HG02588 (cell line): Measurements from ENCODE around the gene TMEM232.
"Not testable (repeated sequence)": the region's sequence is repeated elsewhere in the genome, so short reads cannot be mapped to it uniquely, and the experiment has no call there.

Experiments
- ATAC-seq: cut with Tn5 transposase; IDR thresholded peaks from one replicate; pipeline ENCODE4 v1.9.1; 2021; ENCODE audit warnings: mild to moderate bottlenecking, moderate library complexity; ENCODE audit not compliant: unreplicated experiment

The TMEM232 gene

GRCh38 chr5:110716247-110717245 lies 9.9 kb downstream of the TMEM232 start:
- peak; percentile 70 for ATAC-seq

GRCh38 chr5:110707260-110707844 lies 19.1 kb downstream of the TMEM232 start:
- ATAC-seq: no peak

DNA sequence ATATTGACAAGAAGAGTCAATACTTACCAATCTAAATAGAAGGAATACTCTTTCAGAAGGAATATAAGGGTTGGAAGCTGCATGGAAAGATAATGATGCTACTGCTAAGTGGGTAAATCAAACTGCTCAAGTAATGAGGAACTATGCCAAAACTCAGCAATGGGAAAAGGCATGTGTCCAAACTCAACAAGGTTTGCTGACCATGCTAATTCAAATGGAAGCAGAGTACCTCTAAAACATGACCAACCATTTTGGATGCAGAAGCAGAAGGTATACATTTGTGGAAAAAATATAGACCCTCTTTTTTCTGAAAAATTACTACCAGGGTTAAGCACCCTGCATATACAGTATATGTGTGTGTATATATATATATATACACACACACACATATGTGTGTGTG lies 21.1 kb downstream of the TMEM232 start:
- ATAC-seq: no peak

GRCh38 chr5:110703481-110703880 lies 23.0 kb downstream of the TMEM232 start:
- no peak for ATAC-seq

DNA sequence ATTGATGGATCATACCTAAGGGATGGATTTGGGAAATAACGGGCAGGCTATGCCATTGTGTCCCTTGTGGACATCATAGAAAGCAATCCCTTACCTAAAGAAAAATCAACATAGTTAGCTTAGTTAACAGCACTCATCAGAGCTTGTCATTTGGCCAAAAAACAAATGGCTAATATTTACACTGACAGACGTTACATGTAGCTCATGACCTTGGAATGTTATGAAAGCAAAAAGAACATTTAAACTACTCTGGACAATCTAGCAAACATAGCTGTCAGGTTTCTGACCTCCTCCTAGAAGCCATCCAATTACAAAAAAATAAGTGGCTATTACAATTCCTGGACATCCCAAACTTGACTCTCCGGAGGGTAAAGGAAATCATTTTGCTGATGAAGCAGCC lies 23.8 kb downstream of the TMEM232 start:
- ATAC-seq: no peak

DNA sequence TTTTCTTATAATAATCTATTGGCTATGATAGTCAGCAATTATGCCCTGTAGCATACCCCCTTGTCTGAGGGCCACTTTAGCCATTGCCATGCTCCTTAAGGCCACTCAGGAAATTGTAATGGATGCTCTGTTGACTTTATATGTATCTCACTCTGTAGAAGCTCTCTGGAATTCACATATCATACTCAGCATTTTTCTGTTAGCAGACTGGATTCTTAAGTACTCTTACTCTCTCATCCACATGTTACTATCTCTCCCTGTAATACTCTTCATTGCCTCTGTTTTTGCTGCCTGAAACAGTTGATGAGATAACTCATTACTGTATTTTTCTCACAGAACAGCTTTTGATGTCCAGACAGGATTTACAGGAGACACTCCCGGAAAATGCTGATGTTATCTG lies 24.2 kb downstream of the TMEM232 start:
- no peak for ATAC-seq

GRCh38 chr5:110692669-110693068 lies 33.8 kb downstream of the TMEM232 start:
- not testable (repeated sequence) for ATAC-seq

- not testable (repeated sequence) for ATAC-seq
These were observed 35.9 kb downstream of the TMEM232 start for GRCh38 chr5:110690587-110690986.

- ATAC-seq: peak; percentile 50
These were observed 39.0 kb downstream of the TMEM232 start for GRCh38 chr5:110687485-110687884.

GRCh38 chr5:110686270-110686669 lies 40.2 kb downstream of the TMEM232 start:
- no peak for ATAC-seq

GRCh38 chr5:110681953-110682352 lies 44.5 kb downstream of the TMEM232 start:
- ATAC-seq: no peak

DNA sequence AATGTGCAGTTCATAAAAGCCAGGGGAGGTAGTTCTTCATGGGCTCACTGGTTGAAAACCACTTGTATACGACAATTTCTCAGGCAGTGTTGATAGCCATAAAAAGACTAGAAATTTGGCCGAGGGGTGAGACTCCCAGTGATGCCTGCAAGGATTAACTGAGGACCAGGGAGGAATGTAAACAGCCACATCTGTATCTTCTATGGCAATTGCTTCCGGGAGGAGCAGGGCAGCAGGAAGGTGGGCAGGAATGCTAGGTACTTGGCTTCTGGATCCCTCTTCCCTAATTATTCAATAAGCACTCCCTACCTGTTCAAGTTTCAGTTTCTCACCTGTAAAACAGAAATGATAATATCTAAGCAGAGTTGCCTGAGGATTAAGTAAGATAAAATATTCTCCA lies 45.4 kb downstream of the TMEM232 start:
- ATAC-seq: no peak

DNA sequence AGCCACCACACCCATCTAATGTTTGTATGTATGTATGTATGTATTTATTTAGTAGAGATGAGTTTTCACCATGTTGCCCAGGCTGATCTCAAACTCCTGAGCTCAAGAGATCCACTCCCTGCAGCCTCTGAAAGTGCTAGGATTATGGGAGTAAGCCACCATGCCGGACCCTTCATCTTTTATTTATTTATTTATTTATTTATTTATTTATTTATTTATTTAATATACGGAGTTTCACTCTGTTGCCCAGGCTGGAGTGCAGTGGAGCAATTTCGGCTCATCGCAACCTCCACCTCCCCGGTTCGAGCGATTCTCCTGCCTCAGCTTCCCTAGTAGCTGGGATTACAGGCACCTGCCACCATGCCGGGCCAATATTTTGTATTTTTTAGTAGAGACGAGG lies 49.9 kb downstream of the TMEM232 start:
- not testable (repeated sequence) for ATAC-seq

GRCh38 chr5:110665184-110665726 lies 61.2 kb downstream of the TMEM232 start:
- no peak for ATAC-seq

- ATAC-seq: peak; percentile 68
These were observed 62.9 kb downstream of the TMEM232 start for GRCh38 chr5:110663525-110663924.

DNA sequence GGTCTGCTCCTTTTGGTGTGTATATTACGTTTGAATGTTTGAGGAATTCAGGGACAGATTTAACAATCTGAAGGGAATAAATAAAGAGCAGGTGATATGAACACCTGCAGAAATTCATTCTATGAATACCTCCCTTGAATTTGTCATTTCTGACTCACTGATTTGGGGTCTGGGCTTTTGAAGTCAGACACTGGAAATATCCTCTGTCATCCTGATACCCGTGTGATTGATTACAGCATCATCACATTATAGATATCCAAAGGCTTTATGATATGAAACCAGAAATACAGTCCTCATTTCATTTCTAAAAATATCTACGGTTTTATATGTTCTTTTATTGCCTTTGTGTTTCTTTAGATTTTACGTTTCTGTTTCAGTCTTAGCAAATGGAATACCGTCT lies 68.5 kb downstream of the TMEM232 start:
- ATAC-seq: no peak

DNA sequence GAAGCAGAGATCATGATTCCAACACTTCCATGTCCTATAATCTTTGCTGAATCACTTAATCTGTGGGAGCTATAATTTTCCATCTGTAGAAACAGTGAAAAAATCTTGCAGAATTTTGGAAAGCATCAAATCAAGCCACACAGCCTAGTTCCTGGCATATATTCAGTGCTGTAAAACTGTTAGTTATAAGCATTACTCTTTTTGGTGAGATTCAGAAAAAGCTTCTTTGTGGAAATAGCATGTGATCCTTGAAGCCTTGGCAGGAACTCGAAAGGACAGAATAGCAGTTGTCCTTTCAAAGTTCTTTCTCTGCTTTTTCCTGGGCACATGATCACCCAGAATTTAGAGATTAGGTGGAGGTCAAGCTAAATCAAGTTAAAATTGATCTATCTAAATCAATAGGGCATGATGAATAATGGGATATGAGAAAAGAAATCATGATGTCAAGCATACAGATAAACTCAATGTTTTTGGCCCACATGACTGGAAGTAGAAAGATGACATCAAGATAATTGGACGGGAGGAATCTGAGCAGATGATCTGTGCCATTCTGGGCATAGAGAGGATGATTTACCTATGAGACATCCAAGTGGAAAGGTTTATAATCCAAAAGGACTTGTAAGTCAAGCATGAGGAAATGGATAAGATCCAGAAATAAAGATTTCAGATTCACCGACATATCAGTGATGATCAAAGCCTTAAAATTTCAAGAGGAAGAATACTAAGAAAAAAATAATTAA lies 73.1 kb downstream of the TMEM232 start:
- no peak for ATAC-seq

GRCh38 chr5:110651507-110651906 lies 75.0 kb downstream of the TMEM232 start:
- no peak for ATAC-seq

DNA sequence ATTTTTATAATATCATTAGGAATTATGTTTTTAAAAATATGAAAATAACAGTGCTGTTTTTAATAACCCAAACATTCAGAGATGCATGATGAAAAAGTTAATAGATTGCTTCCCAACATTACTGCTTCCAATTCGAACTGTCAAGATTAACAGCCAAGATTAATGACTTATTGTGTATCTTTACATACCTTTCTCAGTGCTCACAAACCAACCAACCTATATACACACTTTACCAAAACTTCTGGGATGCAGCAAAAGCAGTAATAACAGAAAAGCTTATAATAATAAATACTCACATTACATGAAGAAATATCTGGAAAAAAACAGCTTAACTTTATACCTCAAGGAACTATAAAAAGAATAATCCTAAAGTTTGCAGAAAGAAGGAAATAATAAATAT lies 82.1 kb downstream of the TMEM232 start:
- ATAC-seq: no peak

DNA sequence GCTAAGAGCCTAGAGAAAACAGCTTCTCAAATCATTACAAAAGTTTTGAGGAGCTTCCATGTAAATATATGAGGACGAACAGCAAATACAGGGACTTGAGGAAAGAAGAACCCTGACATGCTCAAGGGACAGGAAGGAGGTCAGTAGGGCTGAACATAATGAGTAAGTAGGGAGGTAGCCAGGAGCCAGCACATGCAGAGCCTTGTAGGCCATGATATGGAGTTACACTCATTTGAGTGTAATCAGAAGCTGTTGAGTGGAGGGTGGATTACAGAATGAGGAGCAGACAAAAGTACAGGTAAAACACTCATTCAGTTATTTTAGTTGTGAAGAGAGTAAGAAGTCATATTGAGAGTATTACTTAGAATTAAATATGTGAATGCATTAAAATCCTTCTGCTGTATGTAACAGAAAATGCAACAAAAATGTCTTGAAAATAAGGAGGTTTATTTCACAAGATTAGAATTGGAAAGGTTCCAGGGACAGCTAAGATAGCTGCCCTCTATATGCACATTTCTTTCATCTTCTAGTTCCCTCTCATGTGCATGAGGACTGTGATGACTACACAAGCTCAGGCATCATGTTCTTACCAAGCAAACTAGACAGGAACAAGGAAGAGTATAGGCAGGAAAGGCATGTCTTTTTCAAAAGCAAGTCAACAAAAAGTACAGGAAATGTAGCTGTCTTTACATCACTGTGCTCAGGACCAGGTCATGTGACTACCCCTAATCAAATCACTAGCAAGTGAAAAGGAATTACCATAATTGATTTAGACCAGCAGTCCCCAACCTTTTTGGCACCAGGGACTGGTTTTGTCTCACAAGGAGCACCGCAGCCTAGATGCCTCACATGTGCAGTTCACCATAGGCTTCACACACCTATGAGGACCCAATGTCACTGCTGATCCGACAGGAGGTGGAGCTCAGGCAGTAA lies 87.2 kb downstream of the TMEM232 start:
- no peak for ATAC-seq
